GM23248 (cell line): ENCODE measurements around the gene AKNA.

Experiments
- EZH2 ChIP-seq: fragments of 200-600 bp; sonication (generic); IDR thresholded peaks from 2 replicates; pipeline ENCODE4 v1.6.1; 2018; ENCODE audit warnings: antibody characterized with exemption, mild to moderate bottlenecking; ENCODE audit not compliant: insufficient read depth, poor library complexity, severe bottlenecking
- EZH2phosphoT487 ChIP-seq: fragments of 200-600 bp; sonication (generic); IDR thresholded peaks from 2 replicates; pipeline ENCODE4 v1.6.1; 2018; ENCODE audit warnings: antibody characterized with exemption, moderate library complexity, mild to moderate bottlenecking, low read depth; ENCODE audit not compliant: insufficient read depth

DNA sequence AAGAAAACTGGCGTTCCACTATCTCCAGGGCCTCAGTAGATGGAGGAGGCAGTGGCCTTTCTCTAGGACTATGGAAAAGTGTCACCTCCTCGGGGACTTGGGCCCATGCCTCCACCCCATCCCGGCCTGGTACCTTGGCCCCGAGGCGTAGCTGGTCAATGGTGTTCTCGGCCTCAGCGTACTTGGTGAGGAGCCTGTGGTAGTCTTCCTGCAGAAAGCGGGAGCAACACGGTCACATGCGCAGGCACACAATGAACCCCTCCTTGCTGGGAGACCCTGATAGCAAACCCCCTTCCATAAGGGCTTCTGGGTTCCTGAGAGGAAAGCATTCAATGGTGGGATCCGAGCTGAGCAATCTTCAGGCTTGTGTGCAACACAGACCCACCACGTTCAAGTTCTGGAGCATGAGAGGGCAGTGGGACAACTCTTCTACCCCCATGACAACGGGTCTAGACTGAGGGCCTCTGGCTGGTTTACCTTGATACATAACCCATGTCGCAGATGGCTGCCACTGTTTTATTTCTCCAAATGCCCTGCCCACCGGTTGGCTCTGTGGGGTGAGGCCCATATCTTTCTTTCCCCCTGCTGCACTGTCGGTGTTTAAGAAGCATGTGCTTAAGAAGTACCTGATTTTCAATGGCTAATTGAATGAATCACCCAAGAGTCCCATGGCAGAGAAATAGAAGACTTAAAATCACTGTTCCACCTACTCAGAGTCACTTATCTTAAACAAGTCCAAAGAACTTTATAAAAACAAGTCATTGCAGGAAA lies 13.6 kb downstream of the AKNA start:
- no peak for TF ChIP-seq EZH2phosphoT487
- no peak for TF ChIP-seq EZH2
